HG02885 (cell line): ENCODE data around the gene BAIAP2.
"Not testable (repeated sequence)": the region's sequence is repeated elsewhere in the genome, so short reads cannot be mapped to it uniquely, and the experiment has no call there.

Experiments
- ATAC-seq: cut with Tn5 transposase; IDR thresholded peaks from one replicate; pipeline ENCODE4 v1.9.1; 2021; ENCODE audit warnings: mild to moderate bottlenecking; ENCODE audit not compliant: unreplicated experiment, poor library complexity

The BAIAP2 gene

DNA sequence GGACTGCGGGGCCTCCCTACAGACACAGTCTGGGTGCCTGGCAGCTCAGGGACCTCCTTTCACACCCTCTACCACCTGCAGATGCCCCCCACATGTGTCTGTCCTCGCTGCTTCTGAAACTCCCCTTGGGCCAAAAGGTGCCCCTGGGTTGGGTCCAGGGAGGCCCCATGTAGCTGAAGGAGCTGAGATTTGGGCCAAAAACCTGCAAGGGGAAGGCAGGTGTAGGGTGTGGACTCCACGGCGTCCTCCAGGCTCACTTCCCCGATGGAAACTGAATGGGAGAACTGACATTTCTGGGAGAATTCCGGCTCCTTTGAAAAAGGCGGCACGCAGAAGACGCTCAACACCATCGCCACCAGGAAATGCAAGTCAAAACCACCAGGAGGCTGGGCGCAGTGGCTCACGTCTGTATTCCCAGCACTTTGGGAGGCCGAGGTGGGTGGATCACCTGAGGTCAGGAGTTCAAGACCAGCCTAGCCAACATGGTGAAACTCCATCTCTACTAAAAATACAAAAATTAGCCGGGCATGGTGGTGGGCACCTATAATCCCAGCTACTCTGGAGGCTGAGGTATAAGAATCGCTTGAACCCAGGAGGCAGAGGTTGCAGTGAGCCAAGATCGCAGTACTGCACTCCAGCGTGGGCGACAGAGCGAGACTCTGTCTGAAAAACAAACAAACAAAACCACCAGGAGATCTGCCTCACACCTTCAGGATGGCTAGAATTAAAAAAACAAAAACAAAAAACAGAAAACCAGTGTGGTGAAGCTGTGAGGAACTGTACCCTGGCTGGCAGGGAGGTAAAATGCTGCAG lies 13.2 kb upstream of the BAIAP2 start:
- ATAC-seq: no peak

DNA sequence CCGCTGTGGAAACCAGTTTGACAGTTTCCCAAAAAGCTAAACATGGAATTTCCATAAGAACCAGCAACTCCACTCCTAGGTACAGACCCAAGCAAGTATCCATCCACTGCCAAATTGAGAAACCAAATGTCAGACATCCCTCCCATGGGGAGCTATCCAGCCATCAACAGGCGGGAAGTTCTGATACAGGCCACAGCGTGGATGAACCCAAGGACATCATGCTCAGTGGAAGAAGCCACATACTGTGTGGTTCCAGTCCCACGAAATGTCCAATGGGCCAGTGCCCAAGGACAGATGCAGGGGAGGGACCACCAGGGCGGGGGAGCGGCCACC lies 12.6 kb upstream of the BAIAP2 start:
- ATAC-seq: no peak

DNA sequence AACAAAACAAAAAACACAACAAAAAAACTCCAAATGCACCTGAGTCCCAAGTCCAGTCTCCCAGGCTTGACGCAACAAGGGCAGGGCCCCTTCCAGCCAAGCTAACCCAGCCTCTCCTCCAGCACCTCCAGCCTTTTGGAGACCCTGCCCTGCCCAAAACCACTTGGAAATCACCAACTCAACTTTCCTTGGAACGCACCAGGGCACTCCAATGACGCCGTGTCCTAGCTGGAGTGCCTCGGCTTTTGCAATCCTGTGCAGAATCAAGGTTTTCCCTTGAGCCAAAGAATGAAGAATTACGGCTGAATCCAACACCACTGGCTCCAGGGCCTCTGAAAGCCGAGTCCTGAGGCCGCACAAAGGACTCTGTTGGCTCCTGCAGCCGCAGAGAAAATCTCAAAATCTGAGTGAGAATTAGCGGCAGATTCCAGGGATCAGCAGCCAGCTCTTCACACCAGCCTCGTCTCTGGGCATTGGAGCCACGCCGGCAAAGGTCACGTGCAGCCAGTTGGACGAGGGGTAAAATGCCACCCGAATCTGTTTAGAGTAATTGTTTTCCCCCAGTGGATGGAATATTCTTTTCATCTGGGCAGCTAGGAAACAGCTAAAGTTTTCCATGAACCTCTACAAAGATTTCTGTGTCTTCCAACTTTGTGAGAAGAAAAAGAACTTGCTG lies 9.7 kb upstream of the BAIAP2 start:
- no peak for ATAC-seq

DNA sequence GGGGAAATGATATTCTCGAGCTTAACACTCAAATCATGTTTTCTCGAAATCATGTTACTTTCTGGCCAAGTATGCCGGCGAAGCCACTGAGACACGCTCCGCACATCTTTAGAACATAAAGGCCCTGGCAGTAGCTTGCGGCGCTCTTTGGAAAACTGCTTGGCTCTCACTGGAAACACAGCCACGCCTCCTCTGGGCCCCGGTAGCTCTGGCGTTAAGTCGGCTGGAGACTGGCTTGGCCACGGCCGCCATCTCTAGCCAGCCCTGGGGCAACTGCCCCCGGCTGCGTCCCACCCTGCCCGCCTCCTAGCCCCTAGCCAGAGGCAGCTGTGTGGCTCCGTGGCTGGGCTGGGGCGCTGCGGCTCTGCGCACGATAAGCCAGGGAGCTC lies 9.2 kb upstream of the BAIAP2 start:
- ATAC-seq: no peak

DNA sequence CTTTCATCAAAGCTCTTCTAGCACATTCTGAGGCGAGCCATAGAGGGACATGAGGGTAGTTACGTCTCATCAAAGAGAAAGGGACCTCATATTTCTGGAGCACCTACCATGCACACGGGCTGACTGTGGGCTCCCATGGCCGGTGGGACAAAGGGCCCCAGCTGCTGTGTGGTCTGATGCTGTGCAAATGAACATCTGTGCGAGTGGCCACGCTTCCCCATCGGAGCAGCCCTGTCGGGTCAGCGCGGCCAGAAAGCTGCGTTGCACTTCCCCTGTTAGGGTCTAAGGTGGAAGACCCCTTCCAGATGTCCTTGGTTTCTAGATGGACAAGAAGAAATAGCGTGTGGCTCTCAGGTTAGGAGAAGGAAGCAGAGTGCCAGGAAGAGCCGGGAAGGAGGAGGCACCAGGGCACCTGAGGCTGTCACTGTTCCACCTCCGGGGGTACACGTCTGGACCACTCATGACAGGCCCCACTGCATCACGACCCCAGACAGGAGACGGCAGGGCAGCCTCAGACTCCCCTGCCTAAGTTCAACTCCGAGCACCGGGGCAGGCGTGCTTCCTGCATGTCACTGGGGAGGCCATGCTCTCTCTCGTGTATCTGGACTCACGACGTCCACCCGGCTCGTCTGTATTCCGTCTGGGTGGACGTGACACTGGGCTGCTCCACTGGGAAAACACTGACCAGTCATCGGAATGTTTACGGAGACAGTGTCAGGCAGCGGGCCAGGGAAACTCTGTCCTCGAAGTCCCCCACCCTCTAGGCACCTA lies 8.5 kb upstream of the BAIAP2 start:
- no peak for ATAC-seq

DNA sequence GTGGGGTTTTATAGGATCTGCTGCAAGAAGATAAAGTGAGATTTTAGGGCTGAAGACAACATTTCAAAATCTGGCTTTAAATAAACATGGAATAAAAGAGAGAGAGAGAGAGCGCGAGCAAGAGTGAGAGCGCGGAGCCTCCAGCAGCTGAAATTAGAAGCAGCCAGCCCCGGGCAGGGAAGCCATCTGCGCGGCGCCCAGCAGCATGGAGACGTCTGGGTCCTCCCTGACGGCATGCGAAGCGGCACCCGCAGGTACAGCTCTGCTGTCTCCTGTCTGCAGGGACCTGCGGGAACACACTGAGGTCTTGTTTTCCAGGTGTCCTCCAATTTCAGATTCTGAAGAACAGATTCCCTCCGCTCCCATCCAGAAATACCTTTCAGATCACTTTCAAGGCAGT lies 7.9 kb upstream of the BAIAP2 start:
- no peak for ATAC-seq

DNA sequence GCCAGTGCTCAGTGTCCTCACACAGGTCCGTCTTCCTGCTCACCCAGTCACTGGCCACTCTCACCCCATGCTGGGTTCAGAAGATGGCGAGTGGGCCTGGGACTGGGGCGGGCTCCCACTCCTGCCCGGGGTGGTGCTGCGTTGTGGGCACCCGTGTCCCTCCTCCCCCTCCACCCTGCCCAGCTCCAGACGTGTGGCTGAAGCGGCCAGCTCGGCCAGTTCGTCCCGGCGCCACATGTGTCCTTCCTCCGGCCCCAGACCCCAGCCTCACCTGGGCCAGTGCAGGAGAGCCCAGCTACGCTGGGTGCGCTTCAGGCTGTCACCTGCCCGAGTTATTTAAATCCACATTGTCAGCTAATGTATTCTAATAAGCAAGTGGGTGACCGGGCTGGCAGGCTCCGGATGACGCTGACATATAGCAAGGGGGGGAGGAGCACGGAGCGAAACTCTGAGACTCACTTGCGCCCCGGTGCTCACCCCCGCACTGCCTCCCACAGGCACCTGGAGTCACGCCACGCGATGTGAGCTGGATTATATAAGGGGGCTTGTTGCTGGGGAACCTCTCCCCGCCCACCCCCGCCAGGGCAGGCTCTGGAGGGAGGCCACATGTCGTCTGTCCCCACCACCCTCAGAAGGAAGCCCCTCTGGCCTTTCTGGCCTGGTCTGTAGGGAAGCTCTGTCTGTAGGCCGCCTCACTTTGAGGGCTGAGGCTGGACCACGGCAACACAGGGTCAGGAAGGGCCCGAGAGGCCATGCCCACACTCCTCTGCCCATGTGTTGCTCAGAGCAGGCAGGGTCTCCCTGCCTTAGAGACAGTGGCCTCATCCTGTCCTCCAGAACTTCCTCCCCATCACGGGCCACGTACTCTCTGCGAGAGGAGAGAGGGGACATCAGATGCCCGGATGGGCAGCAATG lies 7.1 kb upstream of the BAIAP2 start:
- ATAC-seq: no peak

DNA sequence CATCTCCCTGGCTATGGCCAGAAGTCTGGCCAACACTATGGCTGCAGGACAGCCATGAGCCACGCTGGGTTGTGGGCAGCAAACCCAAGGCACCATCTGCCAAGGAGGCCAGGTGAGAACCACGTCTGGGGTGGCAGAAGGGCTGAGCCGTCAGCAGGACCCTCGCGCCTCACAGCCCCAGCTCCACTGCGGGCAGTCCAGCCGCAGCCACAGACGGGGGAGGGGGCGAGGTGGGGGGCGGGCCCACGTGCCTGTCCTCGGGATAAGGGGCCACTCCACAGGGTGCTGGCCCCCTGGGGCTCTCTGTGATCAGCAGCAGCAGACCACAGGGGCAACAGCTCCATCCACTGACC lies 6.5 kb upstream of the BAIAP2 start:
- no peak for ATAC-seq

DNA sequence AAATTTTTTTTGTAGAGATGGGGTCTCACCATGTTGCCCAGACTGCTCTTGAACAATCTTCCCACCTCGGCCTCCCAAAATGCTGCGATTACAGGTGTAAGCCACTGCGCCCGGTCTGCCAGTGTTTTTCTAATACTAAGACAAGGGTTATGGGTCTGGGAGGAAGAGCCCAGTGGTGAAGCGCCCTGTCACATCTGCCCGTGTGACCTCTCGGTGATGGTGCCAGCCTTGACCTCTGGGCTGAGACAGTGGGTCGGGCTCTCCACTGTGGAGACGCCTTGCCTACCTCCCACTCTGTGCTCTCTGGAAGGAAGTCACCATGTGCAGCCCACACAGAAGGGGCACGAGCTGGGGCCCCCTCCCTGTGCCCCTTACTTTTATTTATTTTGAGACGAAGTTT lies 5.1 kb upstream of the BAIAP2 start:
- no peak for ATAC-seq

DNA sequence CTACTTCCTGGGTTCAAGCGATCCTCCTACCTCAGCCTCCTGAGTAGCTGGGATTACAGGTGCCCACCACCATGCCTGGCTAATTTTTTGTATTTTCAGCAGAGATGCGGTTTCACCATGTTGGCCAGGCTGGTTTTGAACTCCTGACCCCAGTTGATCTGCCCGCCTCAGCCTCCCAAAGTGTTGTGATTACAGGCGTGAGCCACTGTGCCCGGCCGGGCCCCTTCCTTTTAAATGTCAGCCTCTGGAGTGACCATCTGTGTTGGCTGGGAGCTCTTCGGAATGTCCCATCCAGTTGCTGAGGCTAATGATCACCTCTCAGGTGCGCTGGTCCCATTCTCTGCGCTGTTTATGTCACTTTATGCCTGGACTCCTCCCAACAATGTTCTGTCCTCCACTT lies 4.6 kb upstream of the BAIAP2 start:
- ATAC-seq: not testable (repeated sequence)

DNA sequence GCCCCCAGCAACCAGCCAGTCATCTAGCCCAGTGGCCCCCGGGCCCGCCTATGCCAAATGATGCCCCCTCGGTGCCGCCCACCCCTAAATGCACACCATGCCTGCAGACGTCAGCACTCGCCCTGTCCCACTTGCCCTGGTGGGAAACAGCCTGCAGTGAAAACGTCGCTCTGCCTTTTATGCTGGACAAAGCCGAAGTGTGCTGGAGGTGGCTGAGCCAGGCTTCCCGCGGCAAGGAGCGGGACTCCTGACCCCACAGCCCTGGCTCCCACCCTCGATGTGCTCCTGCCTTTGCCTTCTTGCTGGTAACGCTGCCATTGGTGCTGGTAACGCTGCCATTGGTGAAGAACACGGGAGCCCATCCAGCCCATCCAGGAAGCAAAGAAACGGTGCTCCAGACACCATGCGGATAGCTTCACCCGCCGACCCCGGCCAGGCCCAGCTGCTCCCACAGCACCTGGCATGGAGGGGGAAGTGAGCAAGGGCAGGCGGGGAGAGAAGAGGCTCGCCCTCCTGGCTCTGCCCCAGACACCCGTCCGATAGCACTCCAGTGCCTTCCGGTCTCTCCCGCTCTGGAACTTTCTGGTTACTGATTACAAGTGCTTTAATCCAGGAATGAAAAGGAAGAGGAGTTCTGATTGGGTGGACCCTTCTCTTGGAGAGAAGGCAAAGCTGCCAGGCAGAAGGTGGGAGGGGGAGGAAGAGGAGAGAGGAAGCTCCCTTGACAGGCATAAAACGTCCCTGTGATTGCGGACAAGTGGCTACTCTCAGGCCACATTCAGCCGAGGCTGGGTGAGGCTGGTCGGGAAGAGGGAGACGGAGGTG lies 4.0 kb upstream of the BAIAP2 start:
- no peak for ATAC-seq

DNA sequence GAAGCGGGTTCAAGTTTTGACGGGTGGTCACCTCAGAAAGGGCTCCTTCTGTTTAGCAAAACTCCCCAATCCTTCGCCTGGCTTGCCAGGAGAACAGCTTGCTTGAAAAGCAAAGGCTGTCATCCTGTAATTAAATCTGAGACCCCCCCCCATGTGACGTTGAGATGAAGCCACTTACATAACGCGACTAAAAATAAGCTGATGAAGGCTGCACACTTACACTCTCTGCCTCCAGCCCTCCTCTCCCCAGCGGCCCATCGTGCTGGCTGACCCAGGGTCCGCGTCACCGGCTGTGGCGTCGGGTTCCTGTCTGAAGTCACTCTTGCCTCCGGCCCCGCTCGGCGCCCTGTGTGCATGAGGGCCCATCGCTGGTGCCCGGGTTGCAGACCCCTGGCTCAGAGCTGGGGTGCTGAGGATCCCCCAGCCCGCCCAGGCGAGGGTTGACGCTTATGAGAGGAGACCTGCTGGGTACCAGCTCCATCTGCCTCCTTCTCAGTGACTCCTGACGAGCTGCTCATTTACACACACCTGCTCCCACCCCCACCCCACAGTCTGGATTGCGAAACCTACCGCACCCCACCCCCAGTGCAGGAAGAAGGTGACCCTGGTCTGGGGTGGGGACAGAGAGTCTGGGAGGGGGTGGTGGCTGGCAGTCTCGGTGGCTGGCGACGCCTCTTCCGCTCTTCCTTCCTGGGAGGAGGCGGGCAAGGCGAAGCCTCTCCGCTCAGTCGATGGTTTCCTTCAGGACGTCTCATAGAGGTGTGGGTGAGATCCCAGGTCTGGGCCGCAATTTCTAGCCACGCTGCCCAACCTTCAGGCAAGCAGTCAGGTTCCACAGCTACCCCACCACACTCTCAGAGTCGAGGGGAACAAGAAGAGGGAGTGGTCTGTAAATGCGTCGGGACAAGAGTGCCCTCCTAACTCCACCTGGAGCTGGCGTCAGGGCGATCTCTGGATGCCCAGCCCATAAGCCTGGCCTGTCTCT lies 3.1 kb upstream of the BAIAP2 start:
- no peak for ATAC-seq

DNA sequence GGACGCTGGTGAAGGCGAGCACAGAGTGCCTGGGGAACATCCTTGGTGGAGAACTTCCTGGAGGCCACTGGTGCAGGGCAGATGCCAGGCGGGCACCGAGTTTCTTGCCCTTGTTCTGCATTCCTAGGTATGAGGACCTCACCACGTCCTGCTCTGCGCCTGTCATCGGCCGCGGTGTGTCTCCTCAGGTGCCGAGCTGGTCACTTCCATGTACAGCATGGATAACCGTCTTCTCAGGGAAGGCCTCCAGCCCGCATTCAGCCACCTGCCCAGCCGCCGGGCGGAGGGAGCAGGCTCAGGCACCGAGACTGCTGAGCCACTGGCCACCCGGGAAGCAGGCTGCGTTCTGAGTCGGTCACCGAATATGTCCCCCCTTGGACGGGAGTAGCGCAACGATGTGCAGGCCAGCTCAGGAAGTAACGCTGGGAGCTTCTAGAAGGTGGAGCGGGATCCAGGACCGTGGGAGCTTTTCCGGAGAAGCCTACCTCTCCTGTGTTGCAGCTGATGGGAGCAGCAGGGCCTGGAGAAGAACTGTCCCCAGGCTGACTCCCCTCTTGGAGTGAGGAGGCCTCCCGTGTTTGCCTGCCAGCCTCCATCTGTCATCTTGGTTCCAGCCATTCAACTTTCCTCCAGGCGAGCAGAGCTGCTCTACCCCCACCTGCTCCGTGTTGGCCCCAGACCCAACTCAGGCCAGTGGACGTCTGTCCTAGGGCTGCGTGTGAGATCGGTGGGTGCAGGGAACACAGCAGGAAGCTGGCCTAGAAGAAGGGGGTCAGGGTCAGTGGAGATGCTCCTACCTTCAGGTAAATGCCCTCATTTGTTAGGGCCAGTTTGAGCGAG lies 2.1 kb upstream of the BAIAP2 start:
- no peak for ATAC-seq

DNA sequence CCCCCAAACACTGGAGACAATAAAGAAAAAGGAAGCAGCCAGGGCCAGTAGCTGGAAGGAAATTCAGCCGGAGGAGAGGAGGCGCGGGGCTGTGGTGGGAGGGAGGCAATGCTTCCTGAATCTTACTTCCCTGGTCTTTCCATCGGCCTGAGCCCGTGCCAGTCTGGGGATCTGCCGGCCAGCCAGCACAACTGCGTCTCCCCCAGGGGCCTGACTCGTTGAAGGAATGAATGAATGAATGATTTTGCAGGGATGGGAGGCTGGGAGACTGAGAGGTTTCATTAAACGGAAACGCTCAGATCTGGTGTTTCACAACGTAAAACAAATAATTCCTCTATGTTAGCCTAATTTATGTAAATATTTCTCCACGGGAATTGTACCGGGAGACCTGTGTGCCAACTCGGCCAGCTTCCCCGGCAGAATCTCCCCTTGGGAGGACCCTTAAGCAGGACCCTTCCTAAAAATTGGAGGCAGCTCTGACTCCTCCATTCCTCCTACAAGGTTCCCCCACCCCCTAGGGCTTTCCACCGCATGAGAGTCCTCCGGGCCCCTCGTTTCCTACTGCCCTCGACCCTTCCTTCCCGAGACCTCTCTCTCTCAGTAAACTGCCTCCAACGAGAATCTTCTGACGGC lies 1.3 kb upstream of the BAIAP2 start:
- ATAC-seq: no peak

DNA sequence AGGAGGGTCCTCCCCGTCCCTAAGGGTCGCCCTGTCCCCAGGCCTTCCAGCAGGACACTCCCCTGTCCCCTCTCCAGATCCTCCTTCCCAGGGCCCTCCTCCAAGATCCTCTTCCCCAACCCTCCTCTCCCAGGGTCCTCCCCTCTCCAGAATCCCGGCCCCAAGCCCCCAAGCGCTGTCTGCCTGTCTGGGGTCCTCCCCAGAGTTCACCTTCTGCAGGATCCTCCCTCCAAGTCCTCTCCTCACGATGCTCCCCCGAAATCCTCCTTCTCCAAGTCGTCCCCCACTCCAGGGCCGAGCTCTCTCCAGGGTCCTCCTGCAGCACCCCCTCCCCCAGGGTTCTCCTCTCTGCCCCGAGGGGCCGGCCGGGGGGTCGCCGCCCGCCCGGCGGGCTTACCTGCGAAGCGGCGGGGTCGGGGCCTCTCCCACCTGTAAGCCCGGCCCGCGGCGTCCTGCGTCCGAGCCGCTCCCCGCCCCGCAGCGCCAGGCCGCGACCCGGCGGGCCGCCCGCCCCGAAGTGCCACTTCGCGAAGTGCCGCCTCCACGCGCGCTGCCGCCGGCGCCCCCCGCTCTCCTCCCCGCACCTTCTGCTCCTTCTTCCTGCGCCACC lies 678 bp upstream of the BAIAP2 start:
- peak; percentile 10 for ATAC-seq

DNA sequence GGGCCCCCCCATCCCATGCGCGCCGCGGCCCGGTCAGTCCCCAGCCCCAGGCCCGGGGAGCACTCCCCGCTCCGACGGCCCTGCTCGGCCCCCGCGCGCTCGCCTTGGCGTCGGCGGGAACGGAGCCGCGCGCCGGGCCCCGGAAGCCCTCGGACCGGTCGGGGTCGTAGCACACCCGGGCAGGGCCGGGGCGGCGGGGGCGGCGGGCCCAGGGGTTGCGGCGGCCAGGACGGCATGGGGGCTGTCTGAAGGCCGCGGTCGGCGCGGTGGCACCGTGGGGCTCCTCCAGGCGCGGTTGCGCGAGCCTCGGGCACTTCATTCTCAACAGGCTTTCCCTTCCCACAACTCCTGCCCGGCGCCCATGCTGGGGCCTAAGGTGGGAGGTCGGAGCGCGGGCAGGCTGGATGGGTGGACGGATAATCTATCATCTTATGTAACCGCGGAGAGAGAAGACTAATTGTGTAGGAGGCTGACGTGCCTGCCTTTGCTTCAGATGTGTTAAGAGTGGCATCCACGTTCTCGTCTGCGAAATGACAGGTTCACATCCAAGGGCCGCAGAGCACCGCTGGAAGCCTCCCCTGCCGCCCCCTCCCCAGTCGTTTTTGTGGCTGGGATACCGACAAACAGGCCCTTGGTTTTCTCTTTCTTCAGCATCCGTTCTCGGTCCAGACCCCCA lies 708 bp downstream of the BAIAP2 start:
- no peak for ATAC-seq
